Measurements from ENCODE around the gene ELAPOR1.

- no peak for TF ChIP-seq CTCF (IDR thresholded peaks at IDR 0.05; ENCODE audit: low read length)
- no peak for TF ChIP-seq EZH2 (IDR thresholded peaks at IDR 0.05; ENCODE audit: borderline replicate concordance, low read length)
Measured at GRCh38 chr1:109104364-109105151, 9.4 kb upstream of the ELAPOR1 start.
